ENCODE results near the gene MTFR2. TPM values are rescaled to one million over a fixed set of nuclear protein-coding genes. Genes with fewer than 3 reads are reported as not detected.

The MTFR2 gene
- polyA plus RNA-seq, 3 donors = 0.41 to 0.79 (median 0.60) TPM

DNA sequence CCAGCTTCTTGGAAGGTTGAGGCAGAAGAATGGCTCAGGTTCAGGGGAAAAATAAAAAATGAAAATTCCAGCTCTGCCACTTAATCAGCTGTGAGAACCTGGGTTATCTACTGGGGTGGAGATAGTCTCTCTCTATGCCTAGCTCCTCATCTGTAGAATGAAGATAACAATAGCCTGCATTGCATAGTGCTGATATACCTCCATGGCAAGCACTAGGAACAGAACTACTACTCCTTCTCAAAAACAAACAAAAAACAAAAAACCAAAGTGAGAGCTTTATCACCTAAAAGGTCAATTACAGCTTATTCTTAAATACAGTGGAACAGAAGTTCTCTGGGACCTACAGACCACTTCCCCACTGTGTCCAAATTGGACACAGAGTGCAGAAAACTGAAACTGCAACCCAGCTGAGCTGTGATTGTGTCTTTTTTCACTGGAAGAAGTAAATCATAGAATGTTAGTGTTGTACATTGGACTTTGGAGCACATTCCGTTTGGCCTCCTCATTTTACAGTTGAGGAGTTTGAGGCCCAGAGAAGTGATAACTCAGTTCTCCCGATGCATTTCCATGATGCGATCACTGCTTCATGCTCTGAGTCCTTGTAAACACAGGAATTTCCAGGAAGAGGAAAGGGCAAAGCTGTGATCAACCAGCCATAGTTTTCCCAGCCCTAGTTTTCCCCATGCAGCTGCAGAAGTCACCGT, 23.3 kb downstream of the MTFR2 start:
- 87% methylated on average over 3 of the region's 4 CpGs for WGBS (ENCODE audit: insufficient coverage)
- Mint-ChIP-seq H3K4me1 (peaks cover 56% of the 10 kb centered on the region), H3K27ac (peak overlapping the region in 3 of 7 donors; percentile 10 to 53 (median 28)), H3K27me3 (ENCODE audit: low read depth in 3 of 3) (no peaks in the 10 kb centered on the region), H3K36me3 (peaks cover 0 to 7% of the 10 kb centered on the region in 2 donors), H3K9me3 (no peaks in the 10 kb centered on the region), H3K4me3 (peak overlapping the region; percentile 43 to 55)
- Histone ChIP-seq H3K36me3 (replicated peaks in 1 of 2; ENCODE audit: control insufficient read depth in 1 of 2, insufficient read depth in 2 of 2, low read length in 2 of 2) (no peaks in the 10 kb centered on the region), H3K9ac (ENCODE audit: insufficient read depth, low read length, poor library complexity, severe bottlenecking) (no peak overlapping the region), H3K4me2 (replicated peaks; ENCODE audit: extremely low read depth, low read length, poor library complexity, severe bottlenecking) (peak overlapping the region; percentile 66), H3K4me1 (ENCODE audit: control insufficient read depth in 1 of 2, insufficient read depth in 2 of 2, low read length in 2 of 2) (peaks cover 42 to 46% of the 10 kb centered on the region in 2 donors), H3K27me3 (ENCODE audit: control insufficient read depth in 2 of 2, insufficient read depth in 2 of 2, low read length in 2 of 2) (no peaks in the 10 kb centered on the region), H3K27ac (ENCODE audit: low read depth in 1 of 2, low read length in 2 of 2) (no peak overlapping the region), H4K20me1 (ENCODE audit: insufficient read depth, low read length) (no peaks in the 10 kb centered on the region), H3K79me2 (ENCODE audit: insufficient read depth, low read length) (no peaks in the 10 kb centered on the region), H3K9me3 (replicated peaks in 1 of 2; ENCODE audit: control insufficient read depth in 1 of 2, insufficient read depth in 1 of 2, low read length in 2 of 2) (no peaks in the 10 kb centered on the region), H2AFZ (ENCODE audit: insufficient read depth, low read depth, low read length, poor library complexity, severe bottlenecking) (peak overlapping the region; percentile 57), H3K4me3 (replicated peaks in 1 of 3; ENCODE audit: low read depth in 2 of 3, low read length in 3 of 3) (peak overlapping the region in 1 of 3 experiments; percentile 66)
- DNase-seq = peak in 1 of 3 donors; percentile 18
- TF ChIP-seq, protein P1, sequence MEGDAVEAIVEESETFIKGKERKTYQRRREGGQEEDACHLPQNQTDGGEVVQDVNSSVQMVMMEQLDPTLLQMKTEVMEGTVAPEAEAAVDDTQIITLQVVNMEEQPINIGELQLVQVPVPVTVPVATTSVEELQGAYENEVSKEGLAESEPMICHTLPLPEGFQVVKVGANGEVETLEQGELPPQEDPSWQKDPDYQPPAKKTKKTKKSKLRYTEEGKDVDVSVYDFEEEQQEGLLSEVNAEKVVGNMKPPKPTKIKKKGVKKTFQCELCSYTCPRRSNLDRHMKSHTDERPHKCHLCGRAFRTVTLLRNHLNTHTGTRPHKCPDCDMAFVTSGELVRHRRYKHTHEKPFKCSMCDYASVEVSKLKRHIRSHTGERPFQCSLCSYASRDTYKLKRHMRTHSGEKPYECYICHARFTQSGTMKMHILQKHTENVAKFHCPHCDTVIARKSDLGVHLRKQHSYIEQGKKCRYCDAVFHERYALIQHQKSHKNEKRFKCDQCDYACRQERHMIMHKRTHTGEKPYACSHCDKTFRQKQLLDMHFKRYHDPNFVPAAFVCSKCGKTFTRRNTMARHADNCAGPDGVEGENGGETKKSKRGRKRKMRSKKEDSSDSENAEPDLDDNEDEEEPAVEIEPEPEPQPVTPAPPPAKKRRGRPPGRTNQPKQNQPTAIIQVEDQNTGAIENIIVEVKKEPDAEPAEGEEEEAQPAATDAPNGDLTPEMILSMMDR (IDR thresholded peaks at IDR 0.05) = no peak
- intact Hi-C loops (cut with micrococcal nuclease) = loop anchor here (5.0 to 10.0 kb wide), 4 partner anchors 550 to 722 kb away; no protein-coding TSS in a partner anchor

GRCh38 chr6:136226027-136226673, 24.0 kb downstream of the MTFR2 start:
- Histone ChIP-seq H3K4me1 (ENCODE audit: control insufficient read depth in 1 of 2, insufficient read depth in 2 of 2, low read length in 2 of 2) (peaks cover 42 to 46% of the 10 kb centered on the region in 2 donors), H3K27me3 (ENCODE audit: control insufficient read depth in 2 of 2, insufficient read depth in 2 of 2, low read length in 2 of 2) (no peaks in the 10 kb centered on the region), H3K9me3 (replicated peaks in 1 of 2; ENCODE audit: control insufficient read depth in 1 of 2, insufficient read depth in 1 of 2, low read length in 2 of 2) (no peaks in the 10 kb centered on the region), H3K79me2 (ENCODE audit: insufficient read depth, low read length) (no peaks in the 10 kb centered on the region), H2AFZ (ENCODE audit: insufficient read depth, low read depth, low read length, poor library complexity, severe bottlenecking) (peak overlapping the region; percentile 57), H4K20me1 (ENCODE audit: insufficient read depth, low read length) (no peaks in the 10 kb centered on the region), H3K36me3 (replicated peaks in 1 of 2; ENCODE audit: control insufficient read depth in 1 of 2, insufficient read depth in 2 of 2, low read length in 2 of 2) (no peaks in the 10 kb centered on the region), H3K4me3 (replicated peaks in 1 of 3; ENCODE audit: low read depth in 2 of 3, low read length in 3 of 3) (peak overlapping the region in 2 of 3 experiments; percentile 37 to 66), H3K9ac (ENCODE audit: insufficient read depth, low read length, poor library complexity, severe bottlenecking) (no peak overlapping the region), H3K4me2 (replicated peaks; ENCODE audit: extremely low read depth, low read length, poor library complexity, severe bottlenecking) (peak overlapping the region; percentile 66), H3K27ac (ENCODE audit: low read depth in 1 of 2, low read length in 2 of 2) (no peak overlapping the region)
- peak; percentile 43 to 73 (median 60) for DNase-seq
- Mint-ChIP-seq H3K4me1 (peaks cover 56% of the 10 kb centered on the region), H3K4me3 (peak overlapping the region; percentile 43 to 55), H3K36me3 (peaks cover 0 to 7% of the 10 kb centered on the region in 2 donors), H3K9me3 (no peaks in the 10 kb centered on the region), H3K27me3 (ENCODE audit: low read depth in 3 of 3) (no peaks in the 10 kb centered on the region), H3K27ac (peak overlapping the region in 4 of 7 donors; percentile 10 to 61 (median 40))
- no CpG with 5 or more reads among the region's 12 CpGs for WGBS (ENCODE audit: insufficient coverage)
- TF ChIP-seq, protein P1 (IDR thresholded peaks at IDR 0.05) = peak; percentile 100
- intact Hi-C loops (cut with micrococcal nuclease) = loop anchor here (5.0 to 10.0 kb wide), 4 partner anchors 549 to 721 kb away; no protein-coding TSS in a partner anchor
